Activated naive CD4-positive, alpha-beta T cell (primary cell): ENCODE data around the gene MAML1.

Source experiments
- DNase-seq, 4 experiments: peaks; one replicate each; lab custom pipeline; 2025; lab: John Stamatoyannopoulos, UW

Gene MAML1

GRCh38 chr5:179804555-179804947 is 71.9 kb downstream of the MAML1 start:
- no peak for DNase-seq

DNA sequence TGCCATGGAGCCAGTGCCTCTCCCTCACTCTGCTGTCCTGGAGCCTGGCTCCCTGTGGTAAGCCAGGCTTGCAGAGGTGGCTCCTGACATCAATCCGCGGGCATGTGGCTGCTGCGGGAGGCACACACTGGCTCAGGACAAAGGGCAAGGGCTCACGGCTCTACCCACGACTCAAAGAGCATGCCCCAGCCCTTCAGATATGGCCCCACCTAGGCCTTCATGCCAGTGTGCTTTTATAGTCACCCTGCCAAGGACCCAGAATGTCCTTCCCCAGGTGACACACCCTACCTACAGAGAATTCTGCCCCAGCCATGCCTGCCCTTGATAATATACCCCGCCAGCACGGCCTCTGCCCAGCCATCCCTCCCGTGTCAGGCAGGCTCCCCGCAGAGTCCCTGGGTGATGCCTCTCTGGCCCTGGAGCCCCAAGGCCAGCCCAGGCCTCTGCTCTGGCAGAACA is 72.5 kb downstream of the MAML1 start:
- no peak for DNase-seq

- no peak for DNase-seq
Observed at GRCh38 chr5:179805529-179806249, 73.1 kb downstream of the MAML1 start.

DNA sequence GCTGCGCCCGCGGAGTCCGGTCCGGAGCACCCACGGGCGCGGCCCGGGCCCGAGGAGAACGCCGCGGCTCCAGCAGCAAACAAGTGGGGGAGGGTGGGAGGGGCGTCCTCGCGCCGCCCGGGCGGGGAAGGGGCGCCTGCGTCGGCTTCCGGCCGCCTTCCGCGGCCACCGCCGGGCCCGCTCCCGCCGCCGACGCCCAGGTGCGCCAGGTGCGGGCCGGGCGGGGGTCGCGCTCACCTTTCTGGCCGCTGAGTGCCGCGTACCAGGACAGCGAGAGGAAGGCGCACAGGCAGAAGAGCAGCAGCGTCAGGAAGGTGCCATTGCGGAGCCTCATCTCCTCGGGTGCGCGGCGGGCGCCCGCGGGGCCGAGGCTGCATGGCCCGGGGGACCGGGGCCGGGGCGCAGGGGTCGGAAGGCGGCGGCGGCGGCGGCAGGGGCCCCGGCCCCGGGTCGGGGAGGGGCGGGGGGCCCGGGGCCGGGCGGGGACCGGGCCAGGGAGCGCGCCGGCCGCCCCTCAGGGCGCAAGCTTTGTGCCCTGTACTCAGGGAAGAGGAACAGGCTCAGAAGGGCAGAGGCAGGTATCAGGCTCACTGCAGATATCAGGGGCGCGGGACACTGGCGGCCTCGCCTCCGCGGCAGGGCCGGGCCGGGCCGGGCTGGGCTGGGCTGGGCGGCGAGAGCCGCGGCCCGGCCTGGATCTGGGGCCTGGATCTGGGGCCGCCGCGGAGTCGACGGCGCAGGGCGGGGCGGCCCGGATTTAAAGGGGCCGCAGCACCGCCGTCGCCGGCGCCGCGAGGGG is 73.8 kb downstream of the MAML1 start, which contains the start of gene MGAT4B:
Gene MGAT4B (minus strand): TSS at position 617 of the 799 bp plus-strand sequence. CDS start 283 bp downstream, at position 334.
- DNase-seq, result peak in 1 of 4 experiments; percentile 37

- no peak for DNase-seq
Observed at GRCh38 chr5:179812135-179812825, 79.7 kb downstream of the MAML1 start.

DNA sequence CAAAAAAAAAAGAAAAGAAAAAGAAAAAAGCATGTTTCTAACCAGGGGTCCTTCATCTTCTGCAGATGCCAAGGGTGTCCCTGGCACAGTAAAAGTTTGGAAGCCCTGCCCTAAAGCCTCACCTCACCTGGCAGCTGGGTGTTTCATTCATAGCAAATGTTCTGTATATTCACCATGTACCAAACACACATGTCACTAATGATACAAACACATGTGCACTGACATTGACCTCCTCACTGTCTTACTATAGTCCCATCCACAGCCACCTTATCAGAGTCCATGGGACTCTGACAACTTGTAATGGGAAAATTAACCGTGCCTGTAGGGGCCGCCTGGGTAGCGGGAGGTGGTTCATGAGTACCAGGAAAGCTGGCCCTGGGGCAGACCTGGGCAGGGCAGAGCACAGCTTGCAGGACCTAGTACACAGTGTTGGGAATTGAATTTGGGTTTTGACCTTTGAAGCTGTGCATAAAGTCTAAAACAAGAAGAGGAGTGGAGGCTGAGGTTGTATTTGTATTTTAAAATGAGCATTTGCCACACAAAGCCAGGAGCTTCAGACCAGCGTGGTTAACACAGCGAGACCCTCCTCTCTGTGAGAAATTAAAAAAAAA is 80.5 kb downstream of the MAML1 start:
- no peak for DNase-seq

- DNase-seq, result no peak
Observed at GRCh38 chr5:179814090-179814489, 81.5 kb downstream of the MAML1 start.

- DNase-seq, result no peak
Observed at GRCh38 chr5:179815491-179816249, 83.0 kb downstream of the MAML1 start.

DNA sequence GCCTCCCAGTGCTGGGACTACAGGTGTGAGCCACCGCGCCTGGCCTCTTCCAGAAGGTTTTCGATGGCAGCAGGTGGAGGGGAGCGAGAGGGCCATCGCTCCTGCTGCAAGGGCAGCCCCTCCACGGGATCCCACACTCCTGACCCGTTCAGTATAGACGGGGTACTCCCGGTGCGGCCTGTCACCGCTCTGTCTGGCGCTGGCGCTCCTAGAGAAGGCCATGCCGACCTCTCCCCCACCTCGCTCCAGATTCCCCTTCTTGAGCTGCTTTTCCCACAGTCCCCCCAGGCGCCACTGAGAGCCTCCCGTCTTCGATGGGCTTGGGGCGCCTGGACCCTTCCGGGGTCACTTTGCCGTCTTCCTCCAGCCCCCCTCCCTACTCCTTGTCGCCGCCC is 83.8 kb downstream of the MAML1 start:
- no peak for DNase-seq

DNA sequence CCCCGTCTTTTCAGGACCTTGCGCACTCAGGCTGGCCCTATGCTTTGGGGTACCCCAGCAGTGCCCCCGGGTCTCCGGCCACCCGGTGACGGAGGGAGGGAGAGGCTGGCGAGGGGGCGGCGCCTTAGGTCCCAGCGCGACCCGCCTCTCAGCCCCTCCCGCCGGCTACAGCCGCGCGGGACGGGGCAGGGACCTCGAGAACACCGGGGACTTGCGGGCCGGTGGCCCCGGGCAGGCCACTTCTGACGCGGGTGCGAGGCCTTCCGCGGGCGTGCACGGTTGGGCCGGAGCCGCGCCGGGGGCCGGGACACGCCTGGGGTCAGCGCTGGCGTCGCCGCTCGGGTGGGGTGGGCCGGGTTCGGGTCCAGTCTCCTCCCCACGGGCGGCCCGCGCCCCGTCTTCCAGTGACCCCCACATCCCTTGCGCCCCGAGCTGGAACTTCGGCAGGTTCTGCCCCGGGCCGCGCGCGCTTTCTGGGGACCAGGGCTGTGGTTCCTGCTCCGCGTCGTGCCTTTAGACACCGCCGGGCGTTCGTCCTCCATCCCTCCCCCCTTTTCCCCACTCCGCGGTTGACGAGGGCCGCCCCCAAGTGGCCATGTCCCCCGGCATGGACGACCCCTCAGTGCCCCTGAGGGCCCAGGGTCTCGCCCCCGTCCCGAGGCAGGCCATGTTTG is 84.3 kb downstream of the MAML1 start:
- no peak for DNase-seq

DNA sequence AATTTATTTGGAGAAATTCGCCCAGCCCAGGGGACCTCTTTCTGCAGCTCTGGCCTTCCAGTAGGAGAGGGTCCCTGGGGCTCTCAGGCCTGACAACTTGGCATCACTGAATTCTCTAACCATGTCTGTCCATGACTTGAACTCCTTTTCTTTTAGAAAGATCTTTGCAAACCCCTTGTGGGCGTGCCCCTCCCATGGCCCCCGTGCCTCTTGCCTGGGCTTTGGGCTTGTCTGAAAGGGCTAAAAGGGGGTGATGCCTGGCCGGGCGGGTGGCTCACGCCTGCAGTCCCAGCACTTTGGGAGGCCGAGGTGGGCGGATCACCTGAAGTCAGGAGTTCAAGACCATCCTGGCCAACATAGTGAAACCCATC is 84.8 kb downstream of the MAML1 start:
- no peak for DNase-seq

- no peak for DNase-seq
Observed at GRCh38 chr5:179817890-179818745, 85.5 kb downstream of the MAML1 start.

DNA sequence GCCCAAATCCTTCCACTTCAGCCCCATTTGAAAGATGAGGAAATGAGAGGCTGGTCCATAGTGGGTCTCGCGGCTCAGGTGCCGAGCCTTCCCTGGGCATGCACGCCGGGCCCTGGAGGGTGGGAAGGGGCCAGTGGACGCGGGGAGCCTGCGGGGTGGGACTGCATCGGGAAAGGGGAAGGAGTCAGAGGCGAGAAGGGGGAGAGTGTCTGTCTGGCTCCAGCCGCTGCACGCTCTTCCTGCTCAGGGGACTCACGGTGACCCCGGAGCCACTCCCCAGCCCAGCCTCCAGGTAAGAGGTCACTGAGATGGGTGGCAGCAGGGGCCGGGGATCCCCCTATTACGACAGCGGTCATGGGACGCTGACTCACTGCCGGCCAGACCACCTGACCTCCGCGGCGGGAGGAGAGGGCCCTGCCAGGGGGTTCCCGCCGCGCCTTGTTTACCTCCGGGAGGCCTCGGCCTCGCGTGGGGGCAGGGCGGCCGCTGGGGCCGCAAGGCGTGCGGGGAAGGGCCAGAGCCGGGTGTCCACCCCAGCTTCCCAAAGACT is 86.2 kb downstream of the MAML1 start:
- peak in 3 of 4 experiments; percentile 39 to 60 (median 59) for DNase-seq

- DNase-seq, result no peak
Observed at GRCh38 chr5:179819296-179820126, 86.9 kb downstream of the MAML1 start.

- no peak for DNase-seq
Observed at GRCh38 chr5:179820127-179820482, 87.5 kb downstream of the MAML1 start.

GRCh38 chr5:179820483-179821297 is 88.1 kb downstream of the MAML1 start, which contains the start of gene SQSTM1:
TSS of gene SQSTM1 (plus strand) at chr5:179820905. CDS start at chr5:179820937, 32 bp downstream.
- DNase-seq, result peak; percentile 47 to 76 (median 68)

GRCh38 chr5:179821298-179822058 is 88.9 kb downstream of the MAML1 start:
- peak in 3 of 4 experiments; percentile 51 to 76 (median 69) for DNase-seq
